Type B pancreatic cell (in vitro differentiated cells): Measurements from ENCODE around the gene RPS2. TPM values are rescaled to one million over a fixed set of nuclear protein-coding genes. Genes with fewer than 3 reads are reported as not detected.
A peak's percentile ranks its signal among the peaks of the same experiment; 100 is the strongest.

Source experiments
- DNase-seq: peaks from one replicate; pipeline ENCODE4 v3.0.0; 2021; ENCODE audit warnings: mixed read lengths; ENCODE audit not compliant: unreplicated experiment; ENCODE audit errors: extremely low spot score
- H3K27ac Mint-ChIP-seq: 2 replicates; pipeline ENCODE4 v1.8.0; 2021; ENCODE audit warnings: mild to moderate bottlenecking, mixed read lengths
- H3K27me3 Mint-ChIP-seq: 2 replicates; pipeline ENCODE4 v1.8.0; 2021; ENCODE audit warnings: mixed read lengths
- H3K36me3 Mint-ChIP-seq: 2 replicates; pipeline ENCODE4 v1.8.0; 2021; ENCODE audit warnings: mixed read lengths
- H3K4me1 Mint-ChIP-seq: one replicate; pipeline ENCODE4 v1.8.0; 2021; ENCODE audit warnings: mixed read lengths; ENCODE audit not compliant: unreplicated experiment
- H3K4me3 Mint-ChIP-seq: 2 replicates; pipeline ENCODE4 v1.8.0; 2021; ENCODE audit warnings: mild to moderate bottlenecking, mixed read lengths
- H3K9me3 Mint-ChIP-seq: 2 replicates; pipeline ENCODE4 v1.8.0; 2021; ENCODE audit warnings: mixed read lengths
- total RNA-seq: library from RNA; stranded (reverse); gene quantifications from 2 replicates; pipeline ENCODE4 v1.2.1, GENCODE V29; 2021; ENCODE audit warnings: low replicate concordance
- TF ChIP-seq, protein P1 (sequence below): fragments of 200-600 bp; sonication (generic); conservative IDR thresholded peaks from 2 replicates; pipeline ENCODE4 v1.5.0; 2021; ENCODE audit warnings: antibody characterized with exemption, mild to moderate bottlenecking

The RPS2 gene
- total RNA-seq, 1 donor from 2014 or later, result 3,035 TPM

DNA sequence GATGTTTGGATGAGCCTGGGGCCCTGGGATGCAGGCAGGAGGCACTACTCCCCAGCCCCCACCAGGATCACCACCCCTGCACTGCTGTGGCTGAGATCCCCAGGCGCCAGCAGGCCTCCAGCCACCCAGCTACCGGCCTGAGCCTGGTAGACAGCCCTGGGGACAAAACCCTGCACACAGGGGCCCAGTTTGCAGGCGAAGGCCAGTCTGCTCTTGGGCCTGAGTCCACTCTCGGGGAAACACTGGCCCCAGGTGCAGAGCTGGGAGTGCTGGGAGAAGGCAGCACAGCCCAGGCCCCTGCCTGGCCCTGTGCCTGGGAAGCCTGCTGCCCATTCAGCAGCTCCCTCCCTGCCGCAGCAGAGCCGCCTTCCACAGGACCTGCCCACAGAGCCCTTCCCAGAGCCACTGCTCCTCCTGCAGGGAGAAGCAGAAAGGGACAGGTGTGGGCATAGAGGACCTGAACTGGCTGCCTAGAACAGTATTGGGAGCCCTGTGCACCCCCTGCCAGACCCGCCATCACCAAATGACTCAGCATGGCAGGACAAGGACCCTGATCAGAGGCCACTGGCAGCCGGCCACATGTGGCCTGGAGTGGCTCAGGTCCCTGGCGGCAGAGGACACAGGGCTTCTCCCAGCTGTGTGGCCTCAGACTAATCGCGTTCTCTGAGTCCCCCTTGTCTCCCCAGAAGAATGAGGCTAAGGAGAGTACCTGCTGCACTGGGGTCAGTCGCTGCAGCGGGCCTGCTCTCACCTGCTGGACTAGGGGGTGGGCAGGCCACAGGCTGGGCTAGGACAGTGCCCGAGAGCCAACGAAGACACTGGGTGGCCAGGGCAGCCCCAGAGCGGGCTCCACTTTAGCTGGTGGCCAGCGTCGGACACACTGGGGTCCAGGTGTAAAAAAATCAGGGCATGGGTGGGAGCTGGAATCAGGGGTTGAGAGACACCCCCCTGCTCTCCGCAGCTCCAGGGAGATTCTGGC lies 32.3 kb downstream of the RPS2 start:
- Mint-ChIP-seq H3K4me1 (peaks cover 4% of the 10 kb centered on the region), H3K4me3 (no peak overlapping the region), H3K9me3 (no peaks in the 10 kb centered on the region), H3K27me3 (peaks cover 5% of the 10 kb centered on the region), H3K36me3 (no peaks in the 10 kb centered on the region), H3K27ac (no peak overlapping the region)
- DNase-seq, result no peak
- TF ChIP-seq, protein P1, sequence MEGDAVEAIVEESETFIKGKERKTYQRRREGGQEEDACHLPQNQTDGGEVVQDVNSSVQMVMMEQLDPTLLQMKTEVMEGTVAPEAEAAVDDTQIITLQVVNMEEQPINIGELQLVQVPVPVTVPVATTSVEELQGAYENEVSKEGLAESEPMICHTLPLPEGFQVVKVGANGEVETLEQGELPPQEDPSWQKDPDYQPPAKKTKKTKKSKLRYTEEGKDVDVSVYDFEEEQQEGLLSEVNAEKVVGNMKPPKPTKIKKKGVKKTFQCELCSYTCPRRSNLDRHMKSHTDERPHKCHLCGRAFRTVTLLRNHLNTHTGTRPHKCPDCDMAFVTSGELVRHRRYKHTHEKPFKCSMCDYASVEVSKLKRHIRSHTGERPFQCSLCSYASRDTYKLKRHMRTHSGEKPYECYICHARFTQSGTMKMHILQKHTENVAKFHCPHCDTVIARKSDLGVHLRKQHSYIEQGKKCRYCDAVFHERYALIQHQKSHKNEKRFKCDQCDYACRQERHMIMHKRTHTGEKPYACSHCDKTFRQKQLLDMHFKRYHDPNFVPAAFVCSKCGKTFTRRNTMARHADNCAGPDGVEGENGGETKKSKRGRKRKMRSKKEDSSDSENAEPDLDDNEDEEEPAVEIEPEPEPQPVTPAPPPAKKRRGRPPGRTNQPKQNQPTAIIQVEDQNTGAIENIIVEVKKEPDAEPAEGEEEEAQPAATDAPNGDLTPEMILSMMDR, result no peak

DNA sequence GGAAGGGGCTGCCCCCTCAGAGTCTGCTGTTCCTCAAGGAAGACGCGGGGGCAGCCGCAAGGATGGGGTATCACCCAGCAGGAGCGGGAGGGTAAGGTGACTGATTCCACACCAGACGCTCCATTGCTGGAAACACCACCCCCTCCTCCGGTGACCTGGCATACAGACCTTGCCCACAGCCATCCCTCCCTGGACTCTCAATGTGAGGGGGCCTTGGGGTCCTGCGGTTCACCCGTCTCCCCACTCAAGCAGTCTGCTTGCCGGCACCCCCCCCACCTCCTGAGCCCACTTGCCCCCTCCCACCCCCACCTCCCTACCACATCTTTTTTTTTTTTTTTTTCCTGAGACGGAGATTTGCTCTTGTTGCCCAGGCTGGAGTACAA lies 34.3 kb downstream of the RPS2 start:
- H3K4me3 Mint-ChIP-seq, result no peak overlapping the region
- DNase-seq, result no peak
- peaks cover 5% of the 10 kb centered on the region for H3K27me3 Mint-ChIP-seq
- TF ChIP-seq, protein P1, result no peak
- H3K36me3 Mint-ChIP-seq, result no peaks in the 10 kb centered on the region
- peaks cover 4% of the 10 kb centered on the region for H3K4me1 Mint-ChIP-seq
- no peak overlapping the region for H3K27ac Mint-ChIP-seq
- no peaks in the 10 kb centered on the region for H3K9me3 Mint-ChIP-seq

DNA sequence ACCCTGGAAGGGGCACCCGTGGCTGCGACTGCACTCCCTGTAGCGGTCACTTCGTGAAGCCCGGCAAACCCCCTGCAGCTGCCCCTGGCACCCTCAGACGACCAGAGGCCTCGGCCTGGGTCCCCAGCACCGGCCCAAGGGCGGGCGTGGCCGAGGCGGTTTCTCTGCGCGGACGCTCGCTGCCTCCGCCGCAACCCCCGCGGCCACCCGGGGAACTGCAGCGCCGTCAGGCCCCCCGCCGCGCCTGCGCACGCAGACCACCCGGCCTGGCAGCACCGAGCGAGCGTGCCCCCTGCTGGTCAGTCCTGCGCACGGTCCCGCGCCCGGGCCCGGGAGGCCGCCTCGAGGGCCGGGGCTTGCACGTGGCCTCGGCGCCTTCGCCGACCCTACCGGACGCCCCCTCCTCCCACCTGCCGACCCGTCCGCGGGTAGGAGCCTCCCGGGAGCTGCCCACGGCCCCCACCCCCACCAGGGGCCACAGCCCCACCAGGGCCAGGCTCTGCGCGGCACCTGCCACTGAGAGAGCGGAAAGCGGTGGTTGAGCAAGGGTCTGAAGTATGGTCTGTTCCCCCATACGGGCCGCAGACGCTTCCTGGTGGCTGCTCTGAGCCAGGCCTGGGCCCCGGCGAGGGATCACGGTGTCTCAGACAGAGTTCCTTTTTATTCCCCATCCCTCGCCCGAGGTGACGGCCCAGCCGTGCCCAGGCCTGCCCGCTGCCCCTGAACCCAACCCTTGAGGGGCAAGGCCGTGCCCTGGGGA lies 34.9 kb downstream of the RPS2 start:
- H3K4me3 Mint-ChIP-seq, result no peak overlapping the region
- H3K27ac Mint-ChIP-seq, result no peak overlapping the region
- peaks cover 4% of the 10 kb centered on the region for H3K4me1 Mint-ChIP-seq
- TF ChIP-seq, protein P1, result peak; percentile 97
- DNase-seq, result peak; percentile 98
- H3K27me3 Mint-ChIP-seq, result peaks cover 7% of the 10 kb centered on the region
- H3K9me3 Mint-ChIP-seq, result no peaks in the 10 kb centered on the region
- H3K36me3 Mint-ChIP-seq, result no peaks in the 10 kb centered on the region

DNA sequence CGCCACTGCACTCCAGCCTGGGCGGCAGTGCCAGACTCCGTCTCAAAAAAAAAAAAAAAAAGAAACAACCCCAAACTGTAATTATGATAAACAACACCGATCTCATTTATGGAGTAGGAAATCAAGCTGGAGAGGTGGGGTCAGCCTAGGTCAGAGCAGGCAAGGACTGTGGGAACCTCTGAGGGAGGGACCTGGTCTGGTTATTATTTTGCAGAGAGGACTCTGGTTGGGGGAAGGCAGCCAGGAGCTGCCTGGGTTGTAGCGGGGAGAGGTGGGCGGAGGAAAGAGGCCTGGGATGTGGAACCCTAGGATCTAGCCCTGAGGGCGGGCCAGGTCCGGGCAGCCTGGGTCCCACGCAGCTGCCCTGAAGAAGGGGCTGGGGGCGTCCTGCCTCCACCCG lies 35.5 kb downstream of the RPS2 start:
- TF ChIP-seq, protein P1, result no peak
- DNase-seq, result no peak
- Mint-ChIP-seq H3K4me1 (peaks cover 4% of the 10 kb centered on the region), H3K27me3 (peaks cover 12% of the 10 kb centered on the region), H3K27ac (peak overlapping the region; percentile 48), H3K9me3 (no peaks in the 10 kb centered on the region), H3K36me3 (no peaks in the 10 kb centered on the region), H3K4me3 (peak overlapping the region; percentile 81)

DNA sequence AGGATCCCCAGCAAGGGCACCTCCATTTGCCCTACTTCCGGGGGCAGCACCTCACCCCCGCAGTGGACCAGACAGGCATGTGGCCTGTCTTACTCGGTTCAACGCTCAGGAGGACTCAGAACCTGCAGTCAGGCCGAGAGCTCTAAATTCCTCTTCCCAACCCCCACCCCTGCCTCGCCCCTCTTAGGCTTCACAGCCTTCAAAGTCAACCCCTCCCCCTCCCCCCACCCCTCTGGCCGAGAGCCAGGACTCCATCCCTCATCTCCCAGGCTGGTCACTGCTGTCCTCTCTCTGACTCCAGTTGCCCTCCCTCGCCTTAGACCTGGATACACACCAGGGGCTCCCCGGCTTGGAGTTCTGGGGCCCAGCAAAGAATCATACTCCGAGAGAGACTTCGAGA lies 38.4 kb downstream of the RPS2 start:
- Mint-ChIP-seq H3K27ac (no peak overlapping the region), H3K9me3 (no peaks in the 10 kb centered on the region), H3K4me1 (peaks cover 5% of the 10 kb centered on the region), H3K4me3 (no peak overlapping the region), H3K36me3 (no peaks in the 10 kb centered on the region), H3K27me3 (peaks cover 33% of the 10 kb centered on the region)
- DNase-seq, result no peak
- TF ChIP-seq, protein P1, result no peak
